Lower leg skin (tissue), 3 donors: ENCODE results near the gene CTDSPL.

Experiments used
- CTCF ChIP-seq, 3 donors: fragments of 450-650 bp; IDR thresholded peaks; one replicate each; pipeline ENCODE4 v1.5.1; 2016; ENCODE audit warnings: antibody characterized with exemption in 3 of 3, mild to moderate bottlenecking in 3 of 3, moderate library complexity in 2 of 3
- POLR2A ChIP-seq, 2 donors: fragments of 450-650 bp; IDR thresholded peaks; one replicate each; pipeline ENCODE4 v1.6.1; 2016 to 2017; ENCODE audit warnings: antibody characterized with exemption in 2 of 2, mild to moderate bottlenecking in 1 of 2, moderate library complexity in 1 of 2

DNA sequence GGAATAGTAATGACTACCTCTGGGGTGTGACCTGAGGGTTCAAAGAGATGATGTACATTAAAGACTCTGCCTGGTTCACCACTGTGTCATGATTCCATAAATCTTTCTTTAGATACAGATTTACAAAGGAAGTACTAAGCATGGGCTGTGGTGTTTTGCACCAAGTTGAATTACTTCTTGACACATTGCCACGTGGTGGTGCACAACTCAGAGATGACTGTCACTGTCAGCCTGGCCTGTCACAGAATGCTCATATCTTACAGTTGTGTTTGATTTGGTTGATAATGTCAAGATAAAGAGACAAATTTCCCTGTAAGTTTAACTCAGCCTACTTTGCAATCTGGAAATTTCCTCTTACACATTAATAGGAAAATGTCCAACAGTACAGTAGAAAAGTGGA lies 3.2 kb downstream of the CTDSPL start:
- TF ChIP-seq POLR2A (IDR thresholded peaks at IDR 0.05), result no peak
- no peak for TF ChIP-seq CTCF (IDR thresholded peaks at IDR 0.05)
